SK-N-SH treated with all-trans-retinoic acid at 6 μM for 48 hours (cell line): ENCODE measurements around the gene ZNF500.

ENCODE experiments used
- ATAC-seq: fragments of 200-7000 bp; cut with Tn5 transposase; 3 replicates; pipeline ENCODE4 v1.9.1; 2020; ENCODE audit warnings: mild to moderate bottlenecking, moderate library complexity
- ARNTL ChIP-seq: fragments of 450-650 bp; formaldehyde crosslinking; IDR thresholded peaks from 2 replicates; pipeline ENCODE4 v1.5.0; 2020; ENCODE audit warnings: low read depth, mild to moderate bottlenecking, moderate library complexity, borderline replicate concordance
- BACH2 ChIP-seq: fragments of 250-450 bp; sonication (Bioruptor Pico); IDR thresholded peaks from 2 replicates; pipeline ENCODE4 v1.9.0; 2021; ENCODE audit warnings: mild to moderate bottlenecking, borderline replicate concordance
- CSDC2 ChIP-seq: fragments of 250-450 bp; sonication (Bioruptor Pico); IDR thresholded peaks from 2 replicates; pipeline ENCODE4 v1.5.0; 2020; ENCODE audit warnings: mild to moderate bottlenecking, moderate library complexity
- ESRRG ChIP-seq: fragments of 250-450 bp; sonication (Bioruptor Pico); IDR thresholded peaks from 2 replicates; pipeline ENCODE4 v1.6.1; 2021; ENCODE audit warnings: mild to moderate bottlenecking
- GLIS3 ChIP-seq: fragments of 250-450 bp; sonication (Bioruptor Pico); IDR thresholded peaks from 2 replicates; pipeline ENCODE4 v1.5.0; 2020; ENCODE audit warnings: mild to moderate bottlenecking, moderate library complexity
- ISL1 ChIP-seq: fragments of 250-450 bp; sonication (Bioruptor Pico); IDR thresholded peaks from 2 replicates; pipeline ENCODE4 v2.1.2; 2022; ENCODE audit warnings: mild to moderate bottlenecking, moderate library complexity
- OSR1 ChIP-seq: fragments of 250-450 bp; sonication (Bioruptor Pico); IDR thresholded peaks from 2 replicates; pipeline ENCODE4 v1.8.0; 2022; ENCODE audit warnings: moderate library complexity, mild to moderate bottlenecking, inconsistent platforms
- PPARA ChIP-seq: fragments of 250-450 bp; sonication (Bioruptor Pico); IDR thresholded peaks from 2 replicates; pipeline ENCODE4 v1.5.0; 2020; ENCODE audit warnings: mild to moderate bottlenecking, borderline replicate concordance
- TOX ChIP-seq: fragments of 250-450 bp; sonication (Bioruptor Pico); IDR thresholded peaks from 2 replicates; pipeline ENCODE4 v1.8.0; 2021; ENCODE audit warnings: mild to moderate bottlenecking, moderate library complexity, borderline replicate concordance
- ZC3H10 ChIP-seq: fragments of 250-450 bp; sonication (Bioruptor Pico); IDR thresholded peaks from 2 replicates; pipeline ENCODE4 v1.5.1; 2021; ENCODE audit warnings: mild to moderate bottlenecking, moderate library complexity
- ZFP3 ChIP-seq: fragments of 250-450 bp; sonication (Bioruptor Pico); IDR thresholded peaks from 2 replicates; pipeline ENCODE4 v1.5.0; 2020; ENCODE audit warnings: mild to moderate bottlenecking, moderate library complexity
- ZFP30 ChIP-seq: fragments of 450-650 bp; formaldehyde crosslinking; IDR thresholded peaks from 2 replicates; pipeline ENCODE4 v1.5.0; 2022; ENCODE audit warnings: mild to moderate bottlenecking, moderate library complexity
- ZNF565 ChIP-seq: fragments of 450-650 bp; formaldehyde crosslinking; conservative IDR thresholded peaks from 2 replicates; pipeline ENCODE4 v1.5.0; 2020; ENCODE audit warnings: low read depth, mild to moderate bottlenecking, moderate library complexity
- ZNF70 ChIP-seq: fragments of 450-650 bp; formaldehyde crosslinking; IDR thresholded peaks from 2 replicates; pipeline ENCODE4 v1.5.0; 2020; ENCODE audit warnings: mild to moderate bottlenecking, moderate library complexity
- ZNF8 ChIP-seq: fragments of 450-650 bp; formaldehyde crosslinking; IDR thresholded peaks from 2 replicates; pipeline ENCODE4 v1.5.0; 2020; ENCODE audit warnings: mild to moderate bottlenecking, moderate library complexity
- TF ChIP-seq, protein P1 (sequence below): fragments of 250-450 bp; sonication (Bioruptor Pico); IDR thresholded peaks from 2 replicates; pipeline ENCODE4 v1.5.1; 2021; ENCODE audit warnings: mild to moderate bottlenecking, moderate library complexity
- TF ChIP-seq, protein P2 (sequence below): fragments of 250-450 bp; sonication (Bioruptor Pico); IDR thresholded peaks from 2 replicates; pipeline ENCODE4 v1.5.0; 2020; ENCODE audit warnings: mild to moderate bottlenecking, moderate library complexity
- TF ChIP-seq, protein P3 (sequence below): fragments of 250-450 bp; sonication (Bioruptor Pico); IDR thresholded peaks from 2 replicates; pipeline ENCODE4 v1.5.1; 2020; ENCODE audit warnings: low read depth, mild to moderate bottlenecking, moderate library complexity
- TF ChIP-seq, protein P4 (sequence below): fragments of 250-450 bp; sonication (Bioruptor Pico); IDR thresholded peaks from 2 replicates; pipeline ENCODE4 v1.8.0; 2020; ENCODE audit warnings: mild to moderate bottlenecking, moderate library complexity, borderline replicate concordance
- TF ChIP-seq, protein P5 (sequence below): fragments of 250-450 bp; sonication (Bioruptor Pico); IDR thresholded peaks from 2 replicates; pipeline ENCODE4 v1.8.0; 2021; ENCODE audit warnings: low read depth, mild to moderate bottlenecking, moderate library complexity, borderline replicate concordance

Gene ZNF500

DNA sequence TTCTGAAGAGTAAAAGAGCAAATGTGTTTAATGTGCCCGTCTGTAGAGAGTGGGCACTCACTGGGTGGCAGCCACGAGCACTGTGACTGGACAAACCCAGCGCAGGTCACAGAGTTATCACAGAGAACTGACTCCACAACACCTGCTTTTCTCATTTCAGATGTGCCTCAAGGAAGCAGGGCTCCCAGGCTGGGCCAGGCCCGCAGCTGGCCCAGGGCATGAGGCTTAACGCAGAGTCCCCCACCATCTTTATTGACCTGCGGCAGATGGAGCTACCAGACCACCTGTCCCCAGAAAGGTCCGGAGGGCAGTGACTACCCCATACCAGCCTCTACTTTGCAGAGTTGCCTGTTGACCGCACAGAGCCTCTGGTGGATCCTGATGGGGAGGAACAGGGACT, 20.7 kb downstream of the ZNF500 start:
- TF ChIP-seq, protein P1, sequence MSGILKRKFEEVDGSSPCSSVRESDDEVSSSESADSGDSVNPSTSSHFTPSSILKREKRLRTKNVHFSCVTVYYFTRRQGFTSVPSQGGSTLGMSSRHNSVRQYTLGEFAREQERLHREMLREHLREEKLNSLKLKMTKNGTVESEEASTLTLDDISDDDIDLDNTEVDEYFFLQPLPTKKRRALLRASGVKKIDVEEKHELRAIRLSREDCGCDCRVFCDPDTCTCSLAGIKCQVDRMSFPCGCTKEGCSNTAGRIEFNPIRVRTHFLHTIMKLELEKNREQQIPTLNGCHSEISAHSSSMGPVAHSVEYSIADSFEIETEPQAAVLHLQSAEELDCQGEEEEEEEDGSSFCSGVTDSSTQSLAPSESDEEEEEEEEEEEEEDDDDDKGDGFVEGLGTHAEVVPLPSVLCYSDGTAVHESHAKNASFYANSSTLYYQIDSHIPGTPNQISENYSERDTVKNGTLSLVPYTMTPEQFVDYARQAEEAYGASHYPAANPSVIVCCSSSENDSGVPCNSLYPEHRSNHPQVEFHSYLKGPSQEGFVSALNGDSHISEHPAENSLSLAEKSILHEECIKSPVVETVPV (CRISPR knock-in tag) = no peak
- TF ChIP-seq ZNF70 (CRISPR knock-in tag) = no peak
- TF ChIP-seq ZNF8 (CRISPR knock-in tag) = no peak
- TF ChIP-seq, protein P2, sequence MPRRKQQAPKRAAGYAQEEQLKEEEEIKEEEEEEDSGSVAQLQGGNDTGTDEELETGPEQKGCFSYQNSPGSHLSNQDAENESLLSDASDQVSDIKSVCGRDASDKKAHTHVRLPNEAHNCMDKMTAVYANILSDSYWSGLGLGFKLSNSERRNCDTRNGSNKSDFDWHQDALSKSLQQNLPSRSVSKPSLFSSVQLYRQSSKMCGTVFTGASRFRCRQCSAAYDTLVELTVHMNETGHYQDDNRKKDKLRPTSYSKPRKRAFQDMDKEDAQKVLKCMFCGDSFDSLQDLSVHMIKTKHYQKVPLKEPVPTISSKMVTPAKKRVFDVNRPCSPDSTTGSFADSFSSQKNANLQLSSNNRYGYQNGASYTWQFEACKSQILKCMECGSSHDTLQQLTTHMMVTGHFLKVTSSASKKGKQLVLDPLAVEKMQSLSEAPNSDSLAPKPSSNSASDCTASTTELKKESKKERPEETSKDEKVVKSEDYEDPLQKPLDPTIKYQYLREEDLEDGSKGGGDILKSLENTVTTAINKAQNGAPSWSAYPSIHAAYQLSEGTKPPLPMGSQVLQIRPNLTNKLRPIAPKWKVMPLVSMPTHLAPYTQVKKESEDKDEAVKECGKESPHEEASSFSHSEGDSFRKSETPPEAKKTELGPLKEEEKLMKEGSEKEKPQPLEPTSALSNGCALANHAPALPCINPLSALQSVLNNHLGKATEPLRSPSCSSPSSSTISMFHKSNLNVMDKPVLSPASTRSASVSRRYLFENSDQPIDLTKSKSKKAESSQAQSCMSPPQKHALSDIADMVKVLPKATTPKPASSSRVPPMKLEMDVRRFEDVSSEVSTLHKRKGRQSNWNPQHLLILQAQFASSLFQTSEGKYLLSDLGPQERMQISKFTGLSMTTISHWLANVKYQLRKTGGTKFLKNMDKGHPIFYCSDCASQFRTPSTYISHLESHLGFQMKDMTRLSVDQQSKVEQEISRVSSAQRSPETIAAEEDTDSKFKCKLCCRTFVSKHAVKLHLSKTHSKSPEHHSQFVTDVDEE = no peak
- TF ChIP-seq ISL1 = no peak
- TF ChIP-seq OSR1 (CRISPR knock-in tag) = no peak
- no peak for TF ChIP-seq ZFP30 (CRISPR knock-in tag)
- no peak for TF ChIP-seq ZC3H10 (CRISPR knock-in tag)
- TF ChIP-seq BACH2 = no peak
- TF ChIP-seq, protein P3, sequence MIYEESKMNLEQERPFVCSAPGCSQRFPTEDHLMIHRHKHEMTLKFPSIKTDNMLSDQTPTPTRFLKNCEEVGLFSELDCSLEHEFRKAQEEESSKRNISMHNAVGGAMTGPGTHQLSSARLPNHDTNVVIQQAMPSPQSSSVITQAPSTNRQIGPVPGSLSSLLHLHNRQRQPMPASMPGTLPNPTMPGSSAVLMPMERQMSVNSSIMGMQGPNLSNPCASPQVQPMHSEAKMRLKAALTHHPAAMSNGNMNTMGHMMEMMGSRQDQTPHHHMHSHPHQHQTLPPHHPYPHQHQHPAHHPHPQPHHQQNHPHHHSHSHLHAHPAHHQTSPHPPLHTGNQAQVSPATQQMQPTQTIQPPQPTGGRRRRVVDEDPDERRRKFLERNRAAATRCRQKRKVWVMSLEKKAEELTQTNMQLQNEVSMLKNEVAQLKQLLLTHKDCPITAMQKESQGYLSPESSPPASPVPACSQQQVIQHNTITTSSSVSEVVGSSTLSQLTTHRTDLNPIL (CRISPR knock-in tag) = no peak
- peak; percentile 9; the same call in 1 of the 3 replicates for ATAC-seq

DNA sequence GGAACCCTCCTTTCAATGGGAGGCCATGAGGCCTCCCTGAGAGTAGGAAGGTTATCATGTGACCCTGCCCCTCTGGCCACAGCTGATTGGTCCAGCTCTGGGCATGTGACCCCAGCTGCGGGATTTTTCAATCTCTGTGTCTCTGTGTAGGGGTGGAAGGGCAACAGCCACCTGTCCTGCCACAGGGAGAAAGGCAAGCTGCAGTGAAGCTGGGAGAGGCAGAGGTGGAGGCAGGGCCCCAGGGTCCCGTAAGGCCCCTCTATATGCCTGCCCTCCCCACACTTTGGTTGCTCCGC, 21.7 kb downstream of the ZNF500 start:
- TF ChIP-seq ISL1 (no peak), ZFP30 (CRISPR knock-in tag) (no peak)
- ATAC-seq = no peak

DNA sequence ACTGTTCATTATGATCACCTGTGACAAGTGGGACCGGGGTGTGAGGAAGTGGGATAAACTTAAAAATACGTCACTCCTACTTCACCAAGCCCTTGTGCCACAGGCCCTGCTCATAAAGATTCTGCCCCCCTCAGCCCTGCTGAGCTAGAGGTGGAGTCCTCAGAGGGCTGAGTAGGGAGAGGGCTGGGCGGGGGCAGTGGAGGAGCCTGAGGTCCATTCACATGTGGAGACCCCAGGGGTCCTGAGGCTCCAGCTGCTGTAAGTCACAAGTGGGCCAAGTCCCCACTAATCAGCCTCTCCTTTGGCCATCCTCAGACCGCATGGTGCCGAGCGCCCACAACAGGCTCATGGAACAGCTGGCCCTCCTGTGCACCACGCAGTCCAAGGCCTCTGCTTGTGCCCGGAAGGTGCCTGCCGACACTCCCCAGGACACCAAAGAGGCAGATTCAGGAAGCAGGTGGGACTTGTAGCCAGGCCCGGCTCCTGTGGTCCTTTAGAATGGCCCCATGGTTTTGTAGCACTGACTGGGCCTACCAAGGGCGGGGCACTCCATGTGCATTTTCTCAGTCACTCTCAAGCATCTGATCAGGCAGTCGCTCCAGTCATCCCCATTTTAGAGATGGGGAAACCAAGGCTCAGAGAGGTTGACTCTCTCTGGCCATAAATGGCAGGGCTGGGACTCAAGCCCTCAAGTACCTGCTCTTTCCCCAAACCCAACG, 22.2 kb downstream of the ZNF500 start:
- ATAC-seq = no peak
- TF ChIP-seq ZC3H10 (CRISPR knock-in tag) = no peak
- TF ChIP-seq GLIS3 = no peak
- no peak for TF ChIP-seq ZFP3 (CRISPR knock-in tag)
- TF ChIP-seq CSDC2 (CRISPR knock-in tag) = no peak
- TF ChIP-seq BACH2 = no peak
- TF ChIP-seq ARNTL (CRISPR knock-in tag) = no peak
- no peak for TF ChIP-seq ZNF8 (CRISPR knock-in tag)
- no peak for TF ChIP-seq OSR1 (CRISPR knock-in tag)
- TF ChIP-seq, protein P1 (CRISPR knock-in tag) = no peak
- no peak for TF ChIP-seq PPARA (CRISPR knock-in tag)
- TF ChIP-seq ESRRG (CRISPR knock-in tag) = no peak
- TF ChIP-seq ZNF70 (CRISPR knock-in tag) = no peak
- TF ChIP-seq, protein P3 (CRISPR knock-in tag) = no peak
- no peak for TF ChIP-seq TOX (CRISPR knock-in tag)

DNA sequence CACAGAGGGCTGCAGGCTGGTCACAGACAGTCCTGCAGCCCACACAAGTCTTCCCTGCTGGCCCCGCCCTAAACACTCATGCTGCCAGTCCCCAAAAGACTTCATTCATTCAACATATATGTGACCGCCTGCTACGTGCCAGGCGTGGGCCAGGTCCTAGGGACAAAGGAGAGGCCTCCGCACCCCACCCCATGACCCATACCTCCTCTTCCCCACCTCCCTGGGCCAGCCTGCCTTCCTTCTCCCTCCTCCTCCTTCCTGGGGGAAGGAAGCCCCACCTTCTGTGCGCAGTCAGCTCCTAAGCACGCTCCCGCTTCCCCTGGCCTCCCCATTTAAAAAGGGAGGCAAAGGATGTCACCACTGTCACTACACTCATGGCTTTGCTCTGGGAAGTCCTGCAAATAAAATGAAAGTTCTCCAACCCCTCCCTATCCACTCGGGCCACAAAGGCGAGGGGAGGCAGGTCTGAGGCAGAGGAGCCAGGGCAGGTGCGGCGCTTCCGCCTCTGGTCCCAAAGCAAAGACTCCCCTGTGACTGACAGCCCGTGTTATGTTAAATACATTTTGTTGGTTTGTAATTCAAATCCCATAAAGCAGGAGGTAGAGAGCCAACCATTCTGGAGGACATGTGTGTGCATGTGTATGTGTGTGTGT, 23.6 kb downstream of the ZNF500 start:
- ATAC-seq = no peak
- no peak for TF ChIP-seq ARNTL (CRISPR knock-in tag)
- no peak for TF ChIP-seq CSDC2 (CRISPR knock-in tag)
- no peak for TF ChIP-seq ZNF8 (CRISPR knock-in tag)
- TF ChIP-seq BACH2 = no peak
- no peak for TF ChIP-seq OSR1 (CRISPR knock-in tag)
- TF ChIP-seq, protein P4, sequence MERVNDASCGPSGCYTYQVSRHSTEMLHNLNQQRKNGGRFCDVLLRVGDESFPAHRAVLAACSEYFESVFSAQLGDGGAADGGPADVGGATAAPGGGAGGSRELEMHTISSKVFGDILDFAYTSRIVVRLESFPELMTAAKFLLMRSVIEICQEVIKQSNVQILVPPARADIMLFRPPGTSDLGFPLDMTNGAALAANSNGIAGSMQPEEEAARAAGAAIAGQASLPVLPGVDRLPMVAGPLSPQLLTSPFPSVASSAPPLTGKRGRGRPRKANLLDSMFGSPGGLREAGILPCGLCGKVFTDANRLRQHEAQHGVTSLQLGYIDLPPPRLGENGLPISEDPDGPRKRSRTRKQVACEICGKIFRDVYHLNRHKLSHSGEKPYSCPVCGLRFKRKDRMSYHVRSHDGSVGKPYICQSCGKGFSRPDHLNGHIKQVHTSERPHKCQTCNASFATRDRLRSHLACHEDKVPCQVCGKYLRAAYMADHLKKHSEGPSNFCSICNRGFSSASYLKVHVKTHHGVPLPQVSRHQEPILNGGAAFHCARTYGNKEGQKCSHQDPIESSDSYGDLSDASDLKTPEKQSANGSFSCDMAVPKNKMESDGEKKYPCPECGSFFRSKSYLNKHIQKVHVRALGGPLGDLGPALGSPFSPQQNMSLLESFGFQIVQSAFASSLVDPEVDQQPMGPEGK (CRISPR knock-in tag) = no peak
- TF ChIP-seq PPARA (CRISPR knock-in tag) = no peak
- TF ChIP-seq, protein P3 (CRISPR knock-in tag) = no peak
- TF ChIP-seq, protein P5, sequence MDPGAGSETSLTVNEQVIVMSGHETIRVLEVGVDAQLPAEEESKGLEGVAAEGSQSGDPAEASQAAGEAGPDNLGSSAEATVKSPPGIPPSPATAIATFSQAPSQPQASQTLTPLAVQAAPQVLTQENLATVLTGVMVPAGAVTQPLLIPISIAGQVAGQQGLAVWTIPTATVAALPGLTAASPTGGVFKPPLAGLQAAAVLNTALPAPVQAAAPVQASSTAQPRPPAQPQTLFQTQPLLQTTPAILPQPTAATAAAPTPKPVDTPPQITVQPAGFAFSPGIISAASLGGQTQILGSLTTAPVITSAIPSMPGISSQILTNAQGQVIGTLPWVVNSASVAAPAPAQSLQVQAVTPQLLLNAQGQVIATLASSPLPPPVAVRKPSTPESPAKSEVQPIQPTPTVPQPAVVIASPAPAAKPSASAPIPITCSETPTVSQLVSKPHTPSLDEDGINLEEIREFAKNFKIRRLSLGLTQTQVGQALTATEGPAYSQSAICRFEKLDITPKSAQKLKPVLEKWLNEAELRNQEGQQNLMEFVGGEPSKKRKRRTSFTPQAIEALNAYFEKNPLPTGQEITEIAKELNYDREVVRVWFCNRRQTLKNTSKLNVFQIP = no peak
- TF ChIP-seq ESRRG (CRISPR knock-in tag) = no peak
- no peak for TF ChIP-seq ZNF565 (CRISPR knock-in tag)
